DND-41 (cell line): ENCODE measurements around the gene CLDN6.

ENCODE experiments used
- ATAC-seq: fragments of 200-7000 bp; cut with Tn5 transposase; 3 replicates; pipeline ENCODE4 v1.9.1; 2021; ENCODE audit warnings: low read depth; ENCODE audit not compliant: insufficient read depth
- DNase-seq: peaks from one replicate; pipeline ENCODE4 v3.0.0-alpha.2; 2020
- H2AFZ ChIP-seq: 2 replicates; pipeline ENCODE4 v1.6.0; 2012; ENCODE audit warnings: low read depth, low read length
- H3K27ac ChIP-seq: 2 replicates; pipeline ENCODE4 v1.5.1; 2012; ENCODE audit warnings: low read length, inconsistent platforms
- H3K27me3 ChIP-seq: fragments of 200-600 bp; sonication (generic); 2 replicates; pipeline ENCODE4 v1.6.0; 2012; ENCODE audit warnings: low read length, mild to moderate bottlenecking, inconsistent platforms; ENCODE audit not compliant: insufficient read depth, poor library complexity
- H3K36me3 ChIP-seq: 2 replicates; pipeline ENCODE4 v1.5.1; 2012; ENCODE audit warnings: low read length, inconsistent platforms; ENCODE audit not compliant: insufficient read depth
- H3K4me1 ChIP-seq: 2 replicates; pipeline ENCODE4 v1.5.1; 2012; ENCODE audit warnings: mild to moderate bottlenecking, low read length; ENCODE audit not compliant: insufficient read depth
- H3K4me2 ChIP-seq: 2 replicates; pipeline ENCODE4 v1.6.0; 2012; ENCODE audit warnings: mild to moderate bottlenecking, moderate library complexity, low read length, inconsistent platforms; ENCODE audit not compliant: insufficient read depth
- H3K4me3 ChIP-seq, 2 experiments: fragments of 200-600 bp in 1 of 2; shearing (Covaris generic) in 1 of 2; 2 replicates each; pipeline ENCODE4 v1.5.1; 2012 to 2016; ENCODE audit warnings: inconsistent platforms in 2 of 2, low read length in 2 of 2, mild to moderate bottlenecking in 2 of 2, low read depth in 1 of 2, moderate library complexity in 1 of 2
- H3K79me2 ChIP-seq: 2 replicates; pipeline ENCODE4 v1.6.0; 2012; ENCODE audit warnings: low read length, inconsistent platforms; ENCODE audit not compliant: insufficient read depth
- H3K9ac ChIP-seq: 2 replicates; pipeline ENCODE4 v1.6.0; 2012; ENCODE audit warnings: low read depth, mild to moderate bottlenecking, inconsistent platforms, low read length, moderate library complexity
- H3K9me3 ChIP-seq: 2 replicates; pipeline ENCODE4 v1.5.1; 2012; ENCODE audit warnings: low read length, moderate library complexity, mild to moderate bottlenecking, inconsistent platforms; ENCODE audit not compliant: insufficient read depth, severe bottlenecking
- H4K20me1 ChIP-seq: 2 replicates; pipeline ENCODE4 v1.6.0; 2012; ENCODE audit warnings: low read length; ENCODE audit not compliant: insufficient read depth
- EZH2 ChIP-seq: IDR thresholded peaks from 3 replicates; pipeline ENCODE4 v1.6.1; 2012; ENCODE audit warnings: borderline replicate concordance, low read depth, mild to moderate bottlenecking, moderate library complexity, low read length, inconsistent platforms; ENCODE audit not compliant: severe bottlenecking
- TF ChIP-seq, protein P1 (sequence below): IDR thresholded peaks from 2 replicates; pipeline ENCODE4 v1.5.1; 2012; ENCODE audit warnings: borderline replicate concordance, low read length, moderate library complexity, mild to moderate bottlenecking; ENCODE audit not compliant: poor library complexity, severe bottlenecking; ENCODE audit errors: extremely low read depth

Gene CLDN6

DNA sequence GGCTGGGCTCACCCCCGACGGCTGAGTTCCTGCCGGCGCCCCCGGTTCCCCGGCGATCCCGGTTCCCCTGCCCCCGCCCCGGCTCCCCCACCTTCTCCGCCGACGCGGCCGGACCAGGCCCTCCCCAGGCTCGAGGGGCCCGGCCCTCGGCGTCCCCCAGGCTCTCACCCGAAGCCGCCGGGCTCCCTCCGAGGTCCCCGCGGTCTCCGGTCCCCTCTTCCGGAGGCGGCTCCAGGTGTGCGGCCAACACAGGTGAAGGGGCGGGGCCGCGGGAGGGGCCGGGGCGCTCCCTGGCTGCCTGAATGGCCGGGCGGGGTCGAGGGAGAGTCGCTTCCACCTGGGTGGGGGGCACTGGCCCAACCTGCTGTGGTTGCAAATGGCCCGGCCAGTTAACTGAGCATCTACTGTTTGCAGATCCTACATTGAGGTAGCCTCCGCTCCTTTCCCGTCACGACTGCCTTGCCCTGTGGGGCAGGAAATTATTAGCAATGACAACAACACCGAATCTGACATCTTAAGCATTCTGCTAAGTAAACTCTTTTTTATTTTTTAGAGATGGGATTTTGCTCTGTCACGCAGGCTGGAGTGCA lies 18.8 kb upstream of the CLDN6 start, which contains the start of gene BICDL2:
Gene BICDL2 (minus strand): TSS at position 219 of the 590 bp plus-strand sequence. CDS start 1,448 bp downstream, outside the sequence.
- Histone ChIP-seq H3K9me3 (no peaks in the 10 kb centered on the region), H3K36me3 (no peaks in the 10 kb centered on the region), H3K4me2 (no peak within 1 kb of the TSS), H3K27ac (no peak within 1 kb of the TSS), H4K20me1 (no peaks in the 10 kb centered on the region; the same call in 1 of the 2 replicates), H3K9ac (no peak within 1 kb of the TSS), H3K79me2 (no peaks in the 10 kb centered on the region), H2AFZ (no peak within 1 kb of the TSS), H3K27me3 (peaks cover 16% of the 10 kb centered on the region), H3K4me1 (no peaks in the 10 kb centered on the region), H3K4me3 (no peak within 1 kb of the TSS)
- ATAC-seq (no peak), DNase-seq (no peak)
- no peak for TF ChIP-seq EZH2
- TF ChIP-seq, protein P1, sequence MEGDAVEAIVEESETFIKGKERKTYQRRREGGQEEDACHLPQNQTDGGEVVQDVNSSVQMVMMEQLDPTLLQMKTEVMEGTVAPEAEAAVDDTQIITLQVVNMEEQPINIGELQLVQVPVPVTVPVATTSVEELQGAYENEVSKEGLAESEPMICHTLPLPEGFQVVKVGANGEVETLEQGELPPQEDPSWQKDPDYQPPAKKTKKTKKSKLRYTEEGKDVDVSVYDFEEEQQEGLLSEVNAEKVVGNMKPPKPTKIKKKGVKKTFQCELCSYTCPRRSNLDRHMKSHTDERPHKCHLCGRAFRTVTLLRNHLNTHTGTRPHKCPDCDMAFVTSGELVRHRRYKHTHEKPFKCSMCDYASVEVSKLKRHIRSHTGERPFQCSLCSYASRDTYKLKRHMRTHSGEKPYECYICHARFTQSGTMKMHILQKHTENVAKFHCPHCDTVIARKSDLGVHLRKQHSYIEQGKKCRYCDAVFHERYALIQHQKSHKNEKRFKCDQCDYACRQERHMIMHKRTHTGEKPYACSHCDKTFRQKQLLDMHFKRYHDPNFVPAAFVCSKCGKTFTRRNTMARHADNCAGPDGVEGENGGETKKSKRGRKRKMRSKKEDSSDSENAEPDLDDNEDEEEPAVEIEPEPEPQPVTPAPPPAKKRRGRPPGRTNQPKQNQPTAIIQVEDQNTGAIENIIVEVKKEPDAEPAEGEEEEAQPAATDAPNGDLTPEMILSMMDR = no peak

DNA sequence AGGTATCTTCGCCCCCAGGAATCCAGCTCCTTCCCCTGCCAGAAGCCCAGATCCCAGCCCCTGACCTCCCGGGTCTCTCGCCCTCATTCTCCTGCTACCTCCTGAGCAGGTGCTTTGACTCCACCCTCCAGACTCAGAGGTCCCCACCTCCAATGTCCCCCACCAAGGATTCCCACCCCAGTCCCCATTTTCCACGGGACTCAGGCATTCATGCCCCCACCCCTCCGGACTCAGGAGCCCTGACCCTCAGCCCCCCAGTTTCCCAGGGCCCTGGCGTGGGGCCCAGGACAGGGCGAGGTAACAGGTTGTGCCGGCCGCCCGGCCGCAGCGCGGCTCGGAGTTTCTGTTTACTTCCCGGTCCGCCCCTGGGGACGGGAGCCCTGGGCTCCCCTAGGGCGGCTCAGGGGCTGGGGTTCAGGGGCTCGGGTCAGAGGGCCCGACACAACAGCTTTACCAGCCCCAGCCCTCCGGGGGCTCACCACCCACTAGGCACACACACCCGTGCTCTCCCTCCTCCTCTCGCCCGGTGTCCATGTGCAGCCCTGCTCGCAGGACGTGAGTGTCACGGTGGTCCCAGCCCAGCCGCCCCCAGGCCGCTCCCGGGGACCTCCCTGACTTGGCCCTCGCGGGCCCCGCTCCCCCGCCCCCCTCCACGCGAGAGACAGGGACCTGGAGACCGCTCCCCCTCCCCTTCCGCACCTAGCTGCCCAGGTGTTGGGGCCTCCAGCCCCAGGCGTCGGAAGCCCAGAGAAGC lies 18.2 kb upstream of the CLDN6 start:
- no peak overlapping the region for H3K27ac ChIP-seq
- ATAC-seq (no peak), DNase-seq (no peak)
- no peak overlapping the region for H3K9ac ChIP-seq
- no peaks in the 10 kb centered on the region; the same call in 1 of the 2 replicates for H4K20me1 ChIP-seq
- H3K27me3 ChIP-seq = peaks cover 16% of the 10 kb centered on the region
- no peak overlapping the region for H3K4me2 ChIP-seq
- no peaks in the 10 kb centered on the region for H3K4me1 ChIP-seq
- H2AFZ ChIP-seq = no peak overlapping the region
- TF ChIP-seq, protein P1 = no peak
- no peak for TF ChIP-seq EZH2
- no peaks in the 10 kb centered on the region for H3K9me3 ChIP-seq
- no peak overlapping the region for H3K4me3 ChIP-seq
- no peaks in the 10 kb centered on the region for H3K79me2 ChIP-seq
- H3K36me3 ChIP-seq = no peaks in the 10 kb centered on the region

DNA sequence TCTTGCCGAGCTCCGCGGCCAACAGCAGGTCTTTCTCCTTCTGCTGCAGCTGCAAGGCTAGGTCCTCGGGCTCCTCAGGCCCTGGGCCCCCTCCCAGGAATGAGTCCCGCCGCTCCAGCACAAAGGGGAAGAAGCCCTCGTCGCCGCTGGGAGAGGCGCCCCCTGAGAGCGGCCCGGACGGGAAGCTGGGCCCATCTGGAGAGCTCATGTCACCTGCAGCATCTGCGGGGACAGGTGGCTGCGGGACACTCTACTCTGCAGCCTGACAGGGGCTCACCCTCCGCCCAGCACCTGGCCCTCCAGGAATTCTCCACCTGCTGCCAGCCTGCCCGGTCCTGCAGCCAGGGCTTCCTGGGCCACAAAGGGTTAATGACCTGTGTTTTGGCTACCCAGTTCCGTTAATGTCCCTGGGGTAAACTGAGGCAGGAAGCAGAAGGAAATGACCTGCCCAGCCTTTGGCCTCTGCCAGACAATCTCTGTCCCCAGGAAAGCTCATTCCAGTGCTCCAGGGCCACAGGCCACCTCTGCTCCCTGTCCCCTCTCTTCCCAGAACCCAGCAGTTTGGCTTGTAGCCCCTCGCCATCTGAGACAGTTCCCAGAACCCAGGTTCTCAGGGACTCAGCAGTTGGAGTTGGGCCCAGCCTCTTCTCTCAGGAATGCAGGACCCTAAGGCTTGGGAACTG lies 17.4 kb upstream of the CLDN6 start:
- Histone ChIP-seq H3K27ac (no peak overlapping the region), H3K9ac (no peak overlapping the region), H3K79me2 (no peaks in the 10 kb centered on the region), H3K36me3 (no peaks in the 10 kb centered on the region), H3K4me1 (no peaks in the 10 kb centered on the region), H3K9me3 (no peaks in the 10 kb centered on the region), H3K4me3 (no peak overlapping the region), H2AFZ (no peak overlapping the region), H3K27me3 (peaks cover 16% of the 10 kb centered on the region), H4K20me1 (no peaks in the 10 kb centered on the region; the same call in 1 of the 2 replicates), H3K4me2 (no peak overlapping the region)
- no peak for DNase-seq
- TF ChIP-seq, protein P1 = no peak
- no peak for TF ChIP-seq EZH2
- no peak for ATAC-seq
